Esophagus squamous epithelium (tissue), 5 donors: Measurements from ENCODE around the gene TFF2. TPM values are rescaled to one million over a fixed set of nuclear protein-coding genes. Genes with fewer than 3 reads are reported as not detected.

ENCODE experiments used
- DNase-seq: peaks from one replicate; lab custom pipeline; 2025; lab: John Stamatoyannopoulos, UW
- H3K27ac ChIP-seq, 4 donors: fragments of 200-600 bp; sonication (generic); one replicate each; pipeline ENCODE4 v1.5.1; 2016 to 2019; ENCODE audit warnings: mild to moderate bottlenecking in 1 of 4
- H3K27me3 ChIP-seq, 4 donors: fragments of 200-600 bp; sonication (generic); 1 replicate in 3 of 4; 2 replicates in 1 of 4; pipeline versions ENCODE4 v1.5.1 to v1.6.0; 2017 to 2021; ENCODE audit warnings: antibody characterized with exemption in 1 of 4
- H3K36me3 ChIP-seq, 3 donors: fragments of 200-600 bp; sonication (generic); one replicate each; pipeline ENCODE4 v1.5.1; 2016 to 2019
- H3K4me1 ChIP-seq, 3 donors: fragments of 200-600 bp; sonication (generic); one replicate each; pipeline ENCODE4 v1.5.1; 2017 to 2019
- H3K4me3 ChIP-seq, 4 donors: fragments of 200-600 bp; sonication (generic); 1 replicate in 3 of 4; 2 replicates in 1 of 4; pipeline ENCODE4 v1.5.1; 2016 to 2019; ENCODE audit warnings: mild to moderate bottlenecking in 2 of 4, moderate library complexity in 1 of 4
- H3K9me3 ChIP-seq, 3 donors: fragments of 200-600 bp; sonication (generic); one replicate each; pipeline ENCODE4 v1.5.1; 2016 to 2019
- POLR2A ChIP-seq, 4 donors: fragments of 450-650 bp; IDR thresholded peaks; one replicate each; pipeline ENCODE4 v1.6.1; 2017; ENCODE audit warnings: antibody characterized with exemption in 4 of 4, mild to moderate bottlenecking in 4 of 4, moderate library complexity in 3 of 4
- WGBS, 2 donors: methylation state at CpG; one replicate each; pipeline ENCODE4 v1.1.5; 2018; 5-methylcytosine and 5-hydroxymethylcytosine counted together
- intact Hi-C: fragments of 100-400 bp; cut with DNase I; formaldehyde crosslinking; loops from one replicate; pipeline ENCODE4 v1.15.0; 2022
- total RNA-seq, 4 donors: library from RNA; depleted of rRNA; stranded (reverse); fragments of >200 nt; gene quantifications; one replicate each; pipeline ENCODE4 v1.1.0, GENCODE V29; 2016
- TF ChIP-seq, protein P1 (sequence below), 6 experiments: fragments of 450-650 bp in 4 of 6; fragments of 200-600 bp in 2 of 6; sonication (generic) in 2 of 6; IDR thresholded peaks; one replicate each; pipeline ENCODE4 v1.5.1; 2016 to 2019; ENCODE audit warnings: antibody characterized with exemption in 6 of 6, mild to moderate bottlenecking in 4 of 6, moderate library complexity in 4 of 6
- donor health status: DM: yes; HTN: yes; CAD: no.

The TFF2 gene
- total RNA-seq, 4 donors from 2014 or later: 1.7 TPM; not detected in 3

DNA sequence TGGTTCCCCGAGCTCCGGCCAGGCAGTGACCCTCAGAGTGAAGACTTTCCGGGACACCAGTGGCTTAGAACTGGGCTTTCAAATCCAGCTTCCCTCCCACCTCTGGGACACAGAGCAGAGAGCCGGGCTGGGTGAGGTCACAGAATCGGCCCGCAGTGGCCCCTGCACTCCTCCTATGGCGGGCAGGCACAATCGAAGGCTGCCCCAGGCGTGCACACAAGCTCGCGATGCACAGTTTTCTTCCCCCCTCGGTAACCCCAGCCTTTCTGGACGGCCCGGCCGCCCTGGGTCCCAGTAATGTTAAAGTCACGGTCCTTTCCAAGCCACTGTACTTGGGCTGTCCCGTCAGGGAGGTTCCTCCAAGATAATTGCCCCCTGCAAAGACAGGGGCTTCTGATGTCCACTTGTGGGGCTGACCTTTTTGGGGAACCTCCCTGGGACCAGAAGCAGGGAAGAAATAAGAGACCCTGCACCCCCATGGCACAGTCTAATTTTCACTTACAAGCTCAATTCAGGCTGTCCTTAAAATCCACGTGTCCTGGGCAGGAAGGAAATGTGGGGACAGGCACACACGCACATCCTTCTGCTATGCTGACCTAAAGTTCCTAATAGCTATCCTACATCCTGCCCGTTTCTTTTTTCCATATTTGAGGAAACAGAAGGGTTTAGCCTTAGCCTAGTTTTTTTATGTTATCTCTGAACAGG is 49.3 kb downstream of the TFF2 start:
- no peak for DNase-seq
- 76 to 81% methylated on average over 16 to 17 of the region's 20 CpGs for WGBS, 2 donors
- intact Hi-C loops: no loop called here
- no peak for TF ChIP-seq POLR2A (IDR thresholded peaks at IDR 0.05)
- TF ChIP-seq, protein P1, sequence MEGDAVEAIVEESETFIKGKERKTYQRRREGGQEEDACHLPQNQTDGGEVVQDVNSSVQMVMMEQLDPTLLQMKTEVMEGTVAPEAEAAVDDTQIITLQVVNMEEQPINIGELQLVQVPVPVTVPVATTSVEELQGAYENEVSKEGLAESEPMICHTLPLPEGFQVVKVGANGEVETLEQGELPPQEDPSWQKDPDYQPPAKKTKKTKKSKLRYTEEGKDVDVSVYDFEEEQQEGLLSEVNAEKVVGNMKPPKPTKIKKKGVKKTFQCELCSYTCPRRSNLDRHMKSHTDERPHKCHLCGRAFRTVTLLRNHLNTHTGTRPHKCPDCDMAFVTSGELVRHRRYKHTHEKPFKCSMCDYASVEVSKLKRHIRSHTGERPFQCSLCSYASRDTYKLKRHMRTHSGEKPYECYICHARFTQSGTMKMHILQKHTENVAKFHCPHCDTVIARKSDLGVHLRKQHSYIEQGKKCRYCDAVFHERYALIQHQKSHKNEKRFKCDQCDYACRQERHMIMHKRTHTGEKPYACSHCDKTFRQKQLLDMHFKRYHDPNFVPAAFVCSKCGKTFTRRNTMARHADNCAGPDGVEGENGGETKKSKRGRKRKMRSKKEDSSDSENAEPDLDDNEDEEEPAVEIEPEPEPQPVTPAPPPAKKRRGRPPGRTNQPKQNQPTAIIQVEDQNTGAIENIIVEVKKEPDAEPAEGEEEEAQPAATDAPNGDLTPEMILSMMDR (IDR thresholded peaks at IDR 0.05): no peak
- no peak overlapping the region for H3K4me3 ChIP-seq
- H3K36me3 ChIP-seq: peaks cover 0 to 2% (median 0%) of the 10 kb centered on the region in 3 donors
- H3K4me1 ChIP-seq: peaks cover 0 to 16% (median 6%) of the 10 kb centered on the region in 3 donors
- no peaks in the 10 kb centered on the region for H3K9me3 ChIP-seq
- H3K27ac ChIP-seq: peak overlapping the region in 3 of 4 donors; percentile 55 to 67 (median 64)
- H3K27me3 ChIP-seq: peaks cover 0 to 34% (median 0%) of the 10 kb centered on the region in 4 donors

DNA sequence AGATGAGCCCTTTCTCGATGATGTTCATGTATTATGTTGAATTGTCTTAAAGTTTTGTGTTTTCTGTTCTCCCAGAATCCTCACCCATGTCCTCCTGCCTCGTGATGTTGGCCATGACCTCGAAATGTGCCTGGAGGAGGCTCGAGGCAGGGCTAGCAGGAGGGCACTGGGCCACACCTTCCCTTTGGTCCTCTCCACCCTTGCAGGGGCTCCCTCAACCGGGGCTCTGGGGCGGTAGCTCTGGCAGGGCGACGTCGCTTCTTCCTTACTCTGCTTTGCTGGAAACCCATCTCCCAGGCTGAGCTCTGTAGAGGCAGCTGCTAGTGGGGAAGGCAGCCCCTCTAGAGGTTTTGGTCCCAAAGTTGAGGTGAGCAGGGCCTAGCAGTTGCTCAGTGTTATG is 49.8 kb downstream of the TFF2 start:
- WGBS, 2 donors: 78 to 88% methylated on average over 2 to 3 of the region's 9 CpGs
- peak overlapping the region in 3 of 4 donors; percentile 55 to 67 (median 64) for H3K27ac ChIP-seq

DNA sequence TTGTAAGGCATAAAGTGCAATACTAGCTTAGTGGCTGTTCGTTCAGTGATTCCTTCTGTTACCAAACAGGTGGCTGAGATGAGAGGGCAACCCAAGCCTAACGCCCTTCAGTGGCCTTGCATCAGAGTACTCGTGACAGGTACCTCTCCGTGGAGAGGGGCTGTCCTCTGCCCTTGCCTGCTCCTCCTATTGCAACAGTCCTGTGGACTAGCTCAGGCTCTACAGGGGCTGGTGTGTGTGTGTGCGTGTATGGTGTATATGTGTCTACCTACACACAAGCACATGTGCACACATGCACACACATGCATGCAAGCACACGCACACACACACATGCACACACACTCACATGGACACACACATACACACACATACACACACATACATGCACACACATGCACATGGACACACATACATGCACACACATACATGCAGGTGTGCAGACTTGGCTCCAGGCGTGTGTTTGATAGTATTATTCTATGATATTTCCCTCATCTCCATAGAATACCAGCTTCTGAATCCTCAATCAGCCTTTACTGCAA is 50.7 kb downstream of the TFF2 start:
- Histone ChIP-seq H3K27me3 (peaks cover 0 to 21% (median 0%) of the 10 kb centered on the region in 4 donors), H3K9me3 (no peaks in the 10 kb centered on the region), H3K36me3 (peaks cover 0 to 9% (median 0%) of the 10 kb centered on the region in 3 donors), H3K27ac (peak overlapping the region in 1 of 4 donors; percentile 79), H3K4me1 (peaks cover 0 to 16% (median 6%) of the 10 kb centered on the region in 3 donors), H3K4me3 (no peak overlapping the region)
- no peak for DNase-seq
- 92 to 100% methylated on average over 1 to 5 of the region's 7 CpGs for WGBS, 2 donors
- intact Hi-C loops: no loop called here
- TF ChIP-seq, protein P1 (IDR thresholded peaks at IDR 0.05): no peak
- TF ChIP-seq POLR2A (IDR thresholded peaks at IDR 0.05): no peak

More for the DNA sequence above, 49.8 kb downstream of the TFF2 start:
- H3K27me3 ChIP-seq: peaks cover 0 to 28% (median 0%) of the 10 kb centered on the region in 4 donors
- intact Hi-C loops: no loop called here
- no peak overlapping the region for H3K4me3 ChIP-seq
- TF ChIP-seq, protein P1 (IDR thresholded peaks at IDR 0.05): no peak
- TF ChIP-seq POLR2A (IDR thresholded peaks at IDR 0.05): no peak
- H3K9me3 ChIP-seq: no peaks in the 10 kb centered on the region
- no peak for DNase-seq
- H3K36me3 ChIP-seq: peaks cover 0 to 7% (median 0%) of the 10 kb centered on the region in 3 donors
- peaks cover 0 to 16% (median 6%) of the 10 kb centered on the region in 3 donors for H3K4me1 ChIP-seq

DNA sequence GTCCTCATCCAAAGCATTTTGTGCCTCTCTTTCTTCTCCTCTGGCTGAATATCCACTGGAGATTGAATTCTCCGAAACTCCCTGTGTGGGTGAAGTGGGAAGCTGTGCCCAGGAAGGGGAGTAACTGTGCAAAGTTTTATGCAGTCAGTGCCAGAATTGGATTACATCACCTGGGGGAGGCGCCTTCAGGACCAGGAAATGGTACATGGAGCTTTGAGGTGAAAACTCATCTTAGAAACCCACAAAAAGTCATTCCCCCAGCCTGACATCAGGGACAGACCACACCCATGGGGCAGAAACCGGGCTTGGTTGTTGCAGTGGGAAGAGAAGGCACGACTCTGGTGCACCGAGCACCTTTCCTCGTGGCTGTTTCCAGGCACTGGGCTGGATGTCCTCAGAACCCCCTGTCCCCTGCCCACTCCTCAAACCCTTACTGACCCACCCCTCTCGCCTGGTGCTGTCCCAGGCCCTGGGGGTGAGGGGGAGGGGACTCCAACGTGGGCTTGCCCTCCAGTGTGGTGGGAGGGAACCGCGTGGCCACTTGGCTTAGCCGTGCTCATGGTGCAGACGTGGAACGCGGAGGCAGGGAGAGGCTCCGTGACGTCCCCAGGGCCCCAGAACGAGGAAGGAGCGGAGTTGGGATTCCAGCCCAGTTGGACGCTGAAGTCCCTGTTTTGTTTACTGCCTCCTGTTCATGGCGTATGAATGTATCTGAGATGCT is 51.3 kb downstream of the TFF2 start:
- intact Hi-C loops: no loop called here
- WGBS, 2 donors: 76 to 78% methylated on average over 8 to 12 of the region's 20 CpGs
- Histone ChIP-seq H3K4me3 (no peak overlapping the region), H3K36me3 (peaks cover 0 to 14% (median 0%) of the 10 kb centered on the region in 3 donors), H3K4me1 (peaks cover 0 to 16% (median 6%) of the 10 kb centered on the region in 3 donors), H3K9me3 (no peaks in the 10 kb centered on the region), H3K27me3 (peaks cover 0 to 17% (median 0%) of the 10 kb centered on the region in 4 donors), H3K27ac (peak overlapping the region in 3 of 4 donors; percentile 11 to 79 (median 22))
- no peak for TF ChIP-seq POLR2A (IDR thresholded peaks at IDR 0.05)
- TF ChIP-seq, protein P1 (IDR thresholded peaks at IDR 0.05): no peak
- no peak for DNase-seq
